Gastrocnemius medialis (tissue), 4 donors: ENCODE results near the gene ZNF236. TPM values are rescaled to one million over a fixed set of nuclear protein-coding genes. Genes with fewer than 3 reads are reported as not detected.
"Not testable (repeated sequence)": the region's sequence is repeated elsewhere in the genome, so short reads cannot be mapped to it uniquely, and the experiment has no call there.

Experiments
- ATAC-seq, 2 donors: fragments of 150-250 bp; one replicate each; pipeline ENCODE4 v1.9.1; 2016
- DNase-seq, 2 donors: peaks; one replicate each; pipeline ENCODE4 v3.0.0-alpha.2; 2019
- H3K27ac ChIP-seq, 4 donors: fragments of 200-600 bp; sonication (generic); 1 replicate in 1 of 4; 2 replicates in 3 of 4; pipeline ENCODE4 v1.5.1; 2016 to 2018; ENCODE audit warnings: mild to moderate bottlenecking in 2 of 4, moderate library complexity in 1 of 4
- H3K27me3 ChIP-seq, 3 donors: fragments of 200-600 bp; sonication (generic) in 2 of 3; 1 replicate in 1 of 3; 2 replicates in 2 of 3; pipeline versions ENCODE4 v1.5.1 to v1.6.0; 2016 to 2019; ENCODE audit warnings: mild to moderate bottlenecking in 1 of 3, moderate library complexity in 1 of 3
- H3K36me3 ChIP-seq, 2 donors: fragments of 200-600 bp; sonication (generic) in 1 of 2; one replicate each; pipeline ENCODE4 v1.5.1; 2017 to 2018
- H3K4me1 ChIP-seq, 2 donors: fragments of 200-600 bp; sonication (generic) in 1 of 2; one replicate each; pipeline ENCODE4 v1.5.1; 2016 to 2017; ENCODE audit warnings: mild to moderate bottlenecking in 2 of 2
- H3K4me3 ChIP-seq, 4 donors: fragments of 200-600 bp; sonication (generic) in 3 of 4; 1 replicate in 1 of 4; 2 replicates in 3 of 4; pipeline ENCODE4 v1.5.1; 2016 to 2019; ENCODE audit warnings: mild to moderate bottlenecking in 2 of 4
- H3K9me3 ChIP-seq, 3 donors: fragments of 200-600 bp; sonication (generic) in 2 of 3; 1 replicate in 1 of 3; 2 replicates in 2 of 3; pipeline ENCODE4 v1.5.1; 2016 to 2019
- CTCF ChIP-seq, 5 experiments: fragments of 450-650 bp in 3 of 5; fragments of 200-600 bp in 2 of 5; sonication (generic) in 2 of 5; IDR thresholded peaks in 4 of 5; conservative IDR thresholded peaks in 1 of 5; 1 replicate in 4 of 5; 2 replicates in 1 of 5; pipeline ENCODE4 v1.5.1; 2016 to 2019; ENCODE audit warnings: antibody characterized with exemption in 5 of 5, mild to moderate bottlenecking in 3 of 5, moderate library complexity in 3 of 5
- POLR2A ChIP-seq, 2 donors: fragments of 450-650 bp; IDR thresholded peaks; one replicate each; pipeline ENCODE4 v1.6.1; 2017; ENCODE audit warnings: antibody characterized with exemption in 2 of 2, mild to moderate bottlenecking in 2 of 2, moderate library complexity in 2 of 2
- in situ Hi-C, 4 donors: fragments of 200-750 bp; cut with MboI; loops; one replicate each; pipeline versions ENCODE4 v1.15.0 to v1.8.0; 2017; ENCODE audit warnings: low sequenced_read_pairs in 4 of 4
- intact Hi-C: fragments of 100-400 bp; cut with DNase I; formaldehyde crosslinking; loops from one replicate; pipeline ENCODE4 v1.15.1; 2023; ENCODE audit warnings: low total_unique reads
- total RNA-seq, 4 donors: library from RNA; depleted of rRNA; stranded (reverse); fragments of >200 nt; gene quantifications; one replicate each; pipeline versions ENCODE4 v1.1.0 to v1.2.3, GENCODE V29; 2016

The ZNF236 gene
- total RNA-seq, 4 donors from 2014 or later: 6.2 to 7.1 (median 6.5) TPM

- Histone ChIP-seq H3K4me3 (no peak overlapping the region), H3K27me3 (no peaks in the 10 kb centered on the region), H3K4me1 (no peaks in the 10 kb centered on the region), H3K9me3 (no peaks in the 10 kb centered on the region), H3K27ac (no peak overlapping the region), H3K36me3 (peaks cover 0 to 20% of the 10 kb centered on the region in 2 donors)
- ATAC-seq (no peak), DNase-seq (no peak)
- intact Hi-C loops: no loop called here
- no peak for TF ChIP-seq POLR2A (IDR thresholded peaks at IDR 0.05)
- no peak for TF ChIP-seq CTCF (IDR thresholded peaks at IDR 0.05 in 4 of 5, conservative IDR thresholded peaks at IDR 0.05 in 1 of 5)
- in situ Hi-C loops: no loop called here
These were observed 116.3 kb downstream of the ZNF236 start for GRCh38 chr18:76938619-76939018.

GRCh38 chr18:76941284-76941683, 118.9 kb downstream of the ZNF236 start:
- no peak for ATAC-seq
- intact Hi-C loops (no loop called here), in situ Hi-C loops (no loop called here)
- Histone ChIP-seq H3K4me1 (no peaks in the 10 kb centered on the region), H3K27ac (no peak overlapping the region), H3K27me3 (no peaks in the 10 kb centered on the region), H3K4me3 (no peak overlapping the region), H3K36me3 (peaks cover 0 to 20% of the 10 kb centered on the region in 2 donors), H3K9me3 (no peaks in the 10 kb centered on the region)
- no peak for DNase-seq
- TF ChIP-seq POLR2A (IDR thresholded peaks at IDR 0.05) (no peak), CTCF (IDR thresholded peaks at IDR 0.05 in 4 of 5, conservative IDR thresholded peaks at IDR 0.05 in 1 of 5) (no peak)

- TF ChIP-seq CTCF (IDR thresholded peaks at IDR 0.05 in 4 of 5, conservative IDR thresholded peaks at IDR 0.05 in 1 of 5) (no peak), POLR2A (IDR thresholded peaks at IDR 0.05) (no peak)
- peaks cover 0 to 20% of the 10 kb centered on the region in 2 donors for H3K36me3 ChIP-seq
- intact Hi-C loops: no loop called here
- no peaks in the 10 kb centered on the region for H3K9me3 ChIP-seq
- H3K27me3 ChIP-seq: no peaks in the 10 kb centered on the region
- no peak overlapping the region for H3K4me3 ChIP-seq
- ATAC-seq: peak; percentile 74 to 75
- in situ Hi-C loops: no loop called here
- H3K4me1 ChIP-seq: no peaks in the 10 kb centered on the region
- no peak overlapping the region for H3K27ac ChIP-seq
- peak; percentile 16 to 69 for DNase-seq
These were observed 121.4 kb downstream of the ZNF236 start for GRCh38 chr18:76943542-76944339.

- H3K27ac ChIP-seq, in situ Hi-C loops, DNase-seq, ATAC-seq, H3K4me3 ChIP-seq, intact Hi-C loops, H3K27me3 ChIP-seq, H3K9me3 ChIP-seq, H3K4me1 ChIP-seq: not testable (repeated sequence)
- peaks cover 0 to 14% of the 10 kb centered on the region in 2 donors for H3K36me3 ChIP-seq
These were observed 122.0 kb downstream of the ZNF236 start for GRCh38 chr18:76944346-76944745.

GRCh38 chr18:76948345-76948744, 126.0 kb downstream of the ZNF236 start:
- intact Hi-C loops (no loop called here), in situ Hi-C loops (no loop called here)
- ATAC-seq (no peak), DNase-seq (no peak)
- Histone ChIP-seq H3K9me3 (no peaks in the 10 kb centered on the region), H3K27ac (no peak overlapping the region), H3K36me3 (peaks cover 0 to 16% of the 10 kb centered on the region in 2 donors), H3K4me3 (no peak overlapping the region), H3K27me3 (no peaks in the 10 kb centered on the region), H3K4me1 (no peaks in the 10 kb centered on the region)
- TF ChIP-seq POLR2A (IDR thresholded peaks at IDR 0.05) (no peak), CTCF (IDR thresholded peaks at IDR 0.05 in 4 of 5, conservative IDR thresholded peaks at IDR 0.05 in 1 of 5) (no peak)
